GM12874 (cell line): ENCODE data around the gene TRPM2.

Experiments
- CTCF ChIP-seq: IDR thresholded peaks from 2 replicates; pipeline ENCODE4 v1.5.1; 2011; ENCODE audit warnings: low read depth, mild to moderate bottlenecking, control low read depth, low read length, moderate library complexity; ENCODE audit not compliant: insufficient read depth

Gene TRPM2

GRCh38 chr21:44379991-44380865 lies 26.8 kb downstream of the TRPM2 start:
- TF ChIP-seq CTCF, result no peak

GRCh38 chr21:44380876-44381275 lies 27.5 kb downstream of the TRPM2 start:
- no peak for TF ChIP-seq CTCF

- no peak for TF ChIP-seq CTCF
Observed at GRCh38 chr21:44381874-44382273, 28.5 kb downstream of the TRPM2 start.

- TF ChIP-seq CTCF, result no peak
Observed at GRCh38 chr21:44382536-44382935, 29.1 kb downstream of the TRPM2 start.

- no peak for TF ChIP-seq CTCF
Observed at GRCh38 chr21:44383216-44383615, 29.8 kb downstream of the TRPM2 start.

GRCh38 chr21:44384968-44385367 lies 31.5 kb downstream of the TRPM2 start:
- no peak for TF ChIP-seq CTCF

- TF ChIP-seq CTCF, result no peak
Observed at GRCh38 chr21:44389335-44389734, 35.9 kb downstream of the TRPM2 start.
